Upper lobe of left lung (tissue), 4 donors: ENCODE data around the gene PRLH.

Source experiments
- CTCF ChIP-seq, 6 experiments: fragments of 450-650 bp in 4 of 6; fragments of 200-600 bp in 2 of 6; sonication (generic) in 2 of 6; IDR thresholded peaks; one replicate each; pipeline ENCODE4 v1.5.1; 2016 to 2019; ENCODE audit warnings: antibody characterized with exemption in 6 of 6
- POLR2A ChIP-seq, 4 donors: fragments of 450-650 bp; IDR thresholded peaks; one replicate each; pipeline ENCODE4 v1.5.1; 2016 to 2017; ENCODE audit warnings: antibody characterized with exemption in 4 of 4, mild to moderate bottlenecking in 2 of 4

- TF ChIP-seq CTCF (IDR thresholded peaks at IDR 0.05) (no peak), POLR2A (IDR thresholded peaks at IDR 0.05) (no peak)
These were observed 12.4 kb upstream of the PRLH start for GRCh38 chr2:237553948-237554347.
